Activated CD8-positive, alpha-beta memory T cell treated with anti-CD3 and anti-CD28 coated beads, Interleukin-2, amount 50 U/mL, for 1 hour (primary cell): Measurements from ENCODE around the gene BARHL1.

Experiments used
- DNase-seq: peaks from one replicate; pipeline ENCODE4 v3.0.0-alpha.2; 2020; ENCODE audit errors: extremely low read depth

BARHL1 gene

DNA sequence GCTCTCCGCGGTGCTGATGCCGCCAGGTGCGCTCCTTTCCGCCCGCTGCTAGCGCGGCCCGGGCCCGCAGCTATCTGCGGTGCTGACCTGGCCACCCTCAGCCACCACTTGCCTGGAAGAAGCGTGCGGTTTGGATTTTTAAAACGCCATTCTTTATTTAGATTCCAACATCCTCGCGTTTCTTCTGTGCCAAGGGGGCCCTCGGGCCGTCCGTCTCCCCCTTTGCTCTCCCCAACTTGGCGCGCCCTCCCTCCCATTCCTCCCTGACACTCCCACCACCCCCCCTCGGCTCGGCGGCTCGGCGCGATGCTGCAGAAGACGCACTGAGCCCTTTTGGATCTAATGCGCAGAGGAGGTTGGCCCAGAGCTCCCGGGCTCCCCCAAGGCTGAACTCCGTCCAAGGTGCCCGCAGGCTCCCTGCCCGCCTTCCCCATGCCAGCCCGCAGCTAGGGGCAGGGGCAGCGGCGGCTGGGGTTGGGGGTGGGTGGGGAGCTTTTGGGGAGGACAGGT lies at the start of gene BARHL1:
Gene BARHL1 (plus strand): TSS at position 331 of the 510 bp plus-strand sequence. CDS start 192 bp downstream, outside the sequence.
- no peak for DNase-seq

DNA sequence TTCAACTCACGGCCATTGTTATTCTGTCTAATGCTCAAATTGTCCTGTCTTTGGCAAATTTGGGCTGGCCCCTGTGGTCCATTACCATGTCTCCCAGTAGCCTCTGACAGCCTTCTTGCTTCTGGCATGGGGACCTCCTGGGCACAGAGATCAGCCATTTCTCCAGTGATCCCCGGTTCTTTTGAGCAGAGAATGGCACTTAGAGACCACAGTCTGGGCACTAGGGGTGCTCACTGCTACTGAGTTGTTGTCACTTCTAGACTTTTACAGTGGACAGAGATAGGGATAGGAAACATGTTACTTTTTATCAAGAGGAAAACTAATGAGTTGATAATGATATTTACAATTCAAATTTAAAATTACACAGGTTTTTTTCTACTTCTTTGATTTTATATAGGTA lies 47.6 kb upstream of the BARHL1 start:
- DNase-seq = no peak

DNA sequence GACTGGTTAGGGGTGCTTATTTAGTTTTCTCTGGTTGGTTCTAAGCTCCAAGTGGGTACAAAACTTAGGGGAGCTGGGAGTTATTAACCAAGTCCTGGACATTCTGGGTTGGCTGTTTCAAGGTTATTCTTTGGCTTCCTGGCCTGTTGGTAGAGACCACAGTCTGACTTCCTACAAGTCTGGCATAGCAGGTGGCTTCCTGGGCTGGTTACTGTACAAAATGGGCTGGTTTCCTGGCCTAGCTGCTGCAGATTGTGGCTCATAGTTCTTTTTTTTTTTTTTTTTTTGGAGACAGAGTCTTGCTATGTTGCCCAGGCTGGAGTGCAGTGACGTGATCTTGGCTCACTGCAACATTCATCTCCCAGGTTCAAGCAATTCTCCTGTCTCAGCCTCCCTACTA lies 46.3 kb upstream of the BARHL1 start:
- no peak for DNase-seq

DNA sequence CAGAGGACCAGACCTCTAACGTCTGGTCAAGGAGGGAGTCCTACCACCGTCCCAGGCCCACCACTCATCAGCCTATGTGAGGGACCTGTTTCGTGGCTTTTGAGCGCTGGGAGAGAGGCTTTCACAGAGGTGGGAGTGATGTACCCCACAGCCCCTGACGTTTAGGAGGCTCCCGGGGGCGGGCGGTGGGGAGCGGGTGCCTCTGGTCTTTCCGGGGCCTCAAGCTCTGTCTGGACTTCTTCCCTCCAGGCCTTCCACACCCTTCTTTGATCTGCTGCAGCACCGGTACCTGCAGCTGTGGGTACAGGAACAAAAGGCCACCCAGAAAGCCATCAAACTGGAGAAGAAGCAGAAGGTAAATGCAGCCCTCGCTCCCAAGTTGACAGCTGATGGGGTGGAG lies 45.1 kb upstream of the BARHL1 start:
- no peak for DNase-seq

GRCh38 chr9:132538071-132538470 lies 44.3 kb upstream of the BARHL1 start:
- DNase-seq = no peak

GRCh38 chr9:132539096-132539495 lies 43.3 kb upstream of the BARHL1 start:
- DNase-seq = no peak

GRCh38 chr9:132541051-132541450 lies 41.4 kb upstream of the BARHL1 start:
- no peak for DNase-seq

DNA sequence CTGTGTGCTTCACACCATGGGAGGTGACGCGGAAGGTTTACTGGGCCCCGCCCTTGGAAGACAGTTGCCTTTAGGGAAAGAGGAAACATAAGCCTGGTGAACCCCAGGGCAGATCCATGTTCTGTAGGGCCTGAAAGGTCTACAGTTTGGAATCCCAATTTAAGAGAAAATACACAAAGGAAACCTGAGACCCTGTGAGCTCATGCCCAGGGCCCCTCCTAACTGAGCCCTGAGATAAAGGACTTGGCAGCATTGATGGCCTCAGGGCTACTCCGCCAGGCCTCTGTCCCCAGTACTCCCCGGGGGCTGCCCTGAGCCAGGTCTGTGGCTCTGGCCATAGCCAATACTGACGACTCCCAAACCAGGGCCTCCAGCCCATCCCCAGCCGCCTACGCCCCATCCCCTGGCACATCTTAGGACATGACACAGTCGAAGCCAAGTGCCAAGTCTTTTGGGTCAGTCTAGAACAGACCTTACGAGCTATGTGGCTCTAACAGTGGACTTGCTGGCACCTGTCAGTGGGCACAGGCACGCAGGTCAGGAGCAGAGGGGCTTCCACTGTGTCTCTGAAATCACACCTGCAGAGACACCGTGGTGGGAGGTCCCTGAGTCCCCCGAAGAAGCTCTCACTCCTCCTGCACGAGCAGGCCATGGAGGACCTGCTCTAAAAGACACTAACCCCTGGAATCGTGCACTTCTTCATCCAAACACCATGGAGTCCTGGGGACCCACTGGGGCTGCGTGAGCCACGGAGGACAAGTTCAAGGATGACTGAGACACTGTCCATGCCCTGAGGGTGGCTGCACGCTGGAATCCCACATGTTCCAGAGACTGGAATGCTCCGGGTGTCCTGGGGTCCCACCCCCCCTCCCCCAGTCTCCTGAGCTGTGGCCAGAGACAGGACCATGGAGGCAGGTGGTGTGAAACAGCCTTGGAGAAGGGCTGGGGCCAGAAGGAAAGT lies 40.3 kb upstream of the BARHL1 start:
- no peak for DNase-seq

GRCh38 chr9:132543251-132543650 lies 39.2 kb upstream of the BARHL1 start:
- no peak for DNase-seq

- DNase-seq = no peak
Observed at GRCh38 chr9:132543960-132544359, 38.4 kb upstream of the BARHL1 start.

DNA sequence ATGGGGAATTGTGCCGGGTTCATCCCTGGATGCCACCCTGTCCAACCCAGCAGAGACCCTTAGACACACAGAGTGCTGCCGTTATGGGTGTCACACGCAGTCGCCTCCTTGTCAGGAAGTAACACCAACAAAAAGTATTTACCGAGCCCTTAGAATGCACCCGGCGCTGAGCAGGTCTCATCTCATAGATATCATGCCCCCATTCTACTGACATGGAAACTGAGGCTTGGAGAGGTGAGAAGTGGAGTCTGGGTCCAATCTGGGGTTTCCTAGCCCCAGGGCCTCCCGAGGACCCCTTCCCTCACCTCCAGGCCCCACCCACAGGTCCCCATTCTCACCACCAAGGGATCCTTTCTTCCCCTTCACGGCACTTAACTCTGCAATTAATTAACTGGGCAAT lies 36.8 kb upstream of the BARHL1 start:
- DNase-seq = no peak

- no peak for DNase-seq
Observed at GRCh38 chr9:132546148-132547051, 36.0 kb upstream of the BARHL1 start.

GRCh38 chr9:132547052-132547431 lies 35.4 kb upstream of the BARHL1 start:
- DNase-seq = no peak

DNA sequence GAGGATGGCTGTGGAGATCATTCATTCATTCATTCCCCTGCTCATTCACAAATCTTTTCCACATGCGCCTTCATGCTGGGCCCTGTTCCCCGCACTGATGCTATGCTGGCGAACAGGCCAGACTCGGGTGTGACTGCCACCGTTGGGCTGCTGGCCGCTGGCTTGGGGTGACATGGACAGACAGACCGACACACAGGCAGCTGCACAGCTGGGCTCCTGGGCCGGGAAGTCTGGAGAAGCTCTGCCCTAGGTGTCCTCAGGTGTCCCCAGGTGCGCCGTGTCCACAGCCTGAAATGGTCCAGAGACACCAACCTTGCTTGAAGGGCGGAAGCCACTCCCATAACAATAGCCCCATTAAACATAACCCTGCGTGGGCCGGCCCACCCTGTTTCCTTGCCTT lies 35.0 kb upstream of the BARHL1 start:
- no peak for DNase-seq

GRCh38 chr9:132547976-132548730 lies 34.3 kb upstream of the BARHL1 start:
- DNase-seq = no peak

DNA sequence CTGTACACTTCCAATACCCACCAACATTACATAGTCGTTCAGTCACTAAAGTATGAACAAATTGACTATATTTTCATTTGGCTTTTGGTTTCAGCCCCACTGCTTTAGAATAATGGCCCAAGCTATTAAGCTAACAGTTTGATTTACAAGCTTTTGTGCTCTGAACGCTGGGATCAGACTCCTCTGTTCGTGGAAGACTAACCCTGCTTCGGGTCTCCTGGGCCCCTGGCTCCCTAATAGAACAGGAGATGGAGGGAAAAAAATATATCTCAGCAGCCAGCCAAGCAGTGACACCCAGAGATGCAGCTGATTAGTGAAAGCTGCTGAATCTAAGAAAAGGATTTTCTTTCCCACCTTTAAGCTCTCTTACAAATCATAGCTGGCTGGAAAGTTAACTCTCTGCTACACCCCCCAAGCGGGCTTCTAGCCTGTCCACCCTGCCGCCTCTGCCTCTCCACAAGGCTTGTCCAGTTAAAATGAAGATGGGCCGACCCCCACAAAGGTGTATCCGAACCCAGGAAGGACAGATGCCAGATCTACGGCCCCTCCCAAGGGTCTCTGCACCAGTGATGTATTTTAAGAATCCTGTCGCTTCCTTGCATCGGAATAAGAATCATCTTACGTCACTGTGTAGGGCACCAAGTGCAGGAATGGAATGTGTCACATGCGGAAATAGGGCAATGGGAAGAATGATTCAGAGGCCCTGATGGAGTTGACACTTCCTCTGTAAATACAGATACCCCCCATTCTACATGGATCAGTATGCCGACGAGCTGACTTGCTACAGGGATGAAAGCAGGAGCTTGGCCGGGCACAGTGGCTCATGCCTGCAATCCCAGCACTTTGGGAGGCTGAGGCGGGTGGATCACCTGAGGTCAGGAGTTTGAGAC lies 33.4 kb upstream of the BARHL1 start:
- no peak for DNase-seq

DNA sequence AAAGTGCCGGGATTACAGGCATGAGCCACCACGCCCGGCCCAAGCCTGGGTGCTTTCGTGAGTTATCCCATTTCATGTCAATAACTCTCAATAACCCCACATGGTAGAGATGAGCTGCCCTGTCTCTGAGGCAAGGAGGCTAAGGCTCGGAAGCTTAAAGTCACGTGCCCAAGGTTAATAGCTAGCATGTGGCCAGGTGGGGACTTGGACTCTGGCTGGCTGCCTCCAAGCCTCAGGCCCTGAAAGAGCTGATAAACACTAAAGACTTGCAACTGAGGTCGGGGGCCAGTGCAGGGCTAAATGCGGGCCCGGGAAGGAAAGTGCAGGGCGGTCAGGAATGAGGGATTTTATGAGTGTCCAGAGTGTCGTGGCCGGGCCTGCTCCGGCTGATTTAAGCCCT lies 30.9 kb upstream of the BARHL1 start:
- DNase-seq = no peak

- DNase-seq = no peak
Observed at GRCh38 chr9:132552041-132552440, 30.4 kb upstream of the BARHL1 start.

DNA sequence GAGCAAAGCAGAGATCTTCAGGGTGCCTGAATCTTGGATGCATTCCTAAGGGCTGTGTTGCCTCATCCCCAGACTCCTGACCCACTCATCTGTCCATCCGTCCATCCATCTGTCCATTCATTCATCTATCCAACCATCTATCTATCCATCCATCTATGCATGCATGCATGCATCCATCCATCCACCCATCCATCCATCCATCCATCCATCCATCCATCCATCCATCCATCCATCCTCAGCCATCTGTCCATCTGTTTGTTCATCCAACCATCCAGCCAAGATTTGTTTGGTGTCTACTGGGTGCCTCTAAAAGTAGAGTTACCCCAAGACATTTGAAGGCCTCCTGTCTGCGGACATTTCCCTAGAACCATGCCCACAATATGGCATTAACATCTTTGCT lies 27.7 kb upstream of the BARHL1 start:
- DNase-seq = no peak

- no peak for DNase-seq
Observed at GRCh38 chr9:132555528-132555927, 26.9 kb upstream of the BARHL1 start.

- no peak for DNase-seq
Observed at GRCh38 chr9:132556235-132556634, 26.2 kb upstream of the BARHL1 start.
